ENCODE measurements around the gene GRID1.

Gene GRID1

GRCh38 chr10:85859859-85860258, 506.7 kb downstream of the GRID1 start:
- H3K4me1 ChIP-seq (ENCODE audit: control insufficient read depth in 1 of 2, insufficient read depth in 1 of 2, low read depth in 1 of 2, low read length in 1 of 2): no peaks in the 10 kb centered on the region
- H3K27ac ChIP-seq: no peak overlapping the region
- no peaks in the 10 kb centered on the region for H3K27me3 ChIP-seq
- TF ChIP-seq CTCF (IDR thresholded peaks at IDR 0.05): no peak
- H3K9me3 ChIP-seq: no peaks in the 10 kb centered on the region
- no peak overlapping the region for H3K4me3 ChIP-seq (ENCODE audit: low read depth in 1 of 2, low read length in 1 of 2)
- H3K36me3 ChIP-seq: no peaks in the 10 kb centered on the region

- H3K9me3 ChIP-seq: no peaks in the 10 kb centered on the region
- H3K4me3 ChIP-seq (ENCODE audit: low read depth in 1 of 2, low read length in 1 of 2): no peak overlapping the region
- no peaks in the 10 kb centered on the region for H3K27me3 ChIP-seq
- TF ChIP-seq CTCF (IDR thresholded peaks at IDR 0.05): no peak
- H3K4me1 ChIP-seq (ENCODE audit: control insufficient read depth in 1 of 2, insufficient read depth in 1 of 2, low read depth in 1 of 2, low read length in 1 of 2): no peaks in the 10 kb centered on the region
- H3K27ac ChIP-seq: no peak overlapping the region
- no peaks in the 10 kb centered on the region for H3K36me3 ChIP-seq
Observed at GRCh38 chr10:85858776-85859515, 507.6 kb downstream of the GRID1 start.

GRCh38 chr10:85857791-85858190, 508.8 kb downstream of the GRID1 start:
- Histone ChIP-seq H3K9me3 (no peaks in the 10 kb centered on the region), H3K27ac (no peak overlapping the region), H3K4me1 (ENCODE audit: control insufficient read depth in 1 of 2, insufficient read depth in 1 of 2, low read depth in 1 of 2, low read length in 1 of 2) (no peaks in the 10 kb centered on the region), H3K4me3 (ENCODE audit: low read depth in 1 of 2, low read length in 1 of 2) (no peak overlapping the region), H3K36me3 (no peaks in the 10 kb centered on the region), H3K27me3 (no peaks in the 10 kb centered on the region)
- TF ChIP-seq CTCF (IDR thresholded peaks at IDR 0.05): no peak

- H3K4me1 ChIP-seq (ENCODE audit: control insufficient read depth in 1 of 2, insufficient read depth in 1 of 2, low read depth in 1 of 2, low read length in 1 of 2): no peaks in the 10 kb centered on the region
- no peak overlapping the region for H3K27ac ChIP-seq
Observed at GRCh38 chr10:85857305-85857704, 509.3 kb downstream of the GRID1 start.

GRCh38 chr10:85851934-85852333, 514.7 kb downstream of the GRID1 start:
- no peak for TF ChIP-seq CTCF (IDR thresholded peaks at IDR 0.05)

More at GRCh38 chr10:85857305-85857704, 509.3 kb downstream of the GRID1 start:
- no peak overlapping the region for H3K4me3 ChIP-seq (ENCODE audit: low read depth in 1 of 2, low read length in 1 of 2)
- no peak for TF ChIP-seq CTCF (IDR thresholded peaks at IDR 0.05)
- H3K9me3 ChIP-seq: no peaks in the 10 kb centered on the region
- H3K36me3 ChIP-seq: no peaks in the 10 kb centered on the region
- no peaks in the 10 kb centered on the region for H3K27me3 ChIP-seq

More at GRCh38 chr10:85851934-85852333, 514.7 kb downstream of the GRID1 start:
- no peak overlapping the region for H3K27ac ChIP-seq
- H3K9me3 ChIP-seq: no peaks in the 10 kb centered on the region
- H3K4me1 ChIP-seq (ENCODE audit: control insufficient read depth in 1 of 2, insufficient read depth in 1 of 2, low read depth in 1 of 2, low read length in 1 of 2): no peaks in the 10 kb centered on the region
- no peaks in the 10 kb centered on the region for H3K36me3 ChIP-seq
- H3K4me3 ChIP-seq (ENCODE audit: low read depth in 1 of 2, low read length in 1 of 2): no peak overlapping the region
- no peaks in the 10 kb centered on the region for H3K27me3 ChIP-seq
